ENCODE measurements around the gene THADA.
"Not testable (repeated sequence)": the region's sequence is repeated elsewhere in the genome, so short reads cannot be mapped to it uniquely, and the experiment has no call there.

The THADA gene, protein sequence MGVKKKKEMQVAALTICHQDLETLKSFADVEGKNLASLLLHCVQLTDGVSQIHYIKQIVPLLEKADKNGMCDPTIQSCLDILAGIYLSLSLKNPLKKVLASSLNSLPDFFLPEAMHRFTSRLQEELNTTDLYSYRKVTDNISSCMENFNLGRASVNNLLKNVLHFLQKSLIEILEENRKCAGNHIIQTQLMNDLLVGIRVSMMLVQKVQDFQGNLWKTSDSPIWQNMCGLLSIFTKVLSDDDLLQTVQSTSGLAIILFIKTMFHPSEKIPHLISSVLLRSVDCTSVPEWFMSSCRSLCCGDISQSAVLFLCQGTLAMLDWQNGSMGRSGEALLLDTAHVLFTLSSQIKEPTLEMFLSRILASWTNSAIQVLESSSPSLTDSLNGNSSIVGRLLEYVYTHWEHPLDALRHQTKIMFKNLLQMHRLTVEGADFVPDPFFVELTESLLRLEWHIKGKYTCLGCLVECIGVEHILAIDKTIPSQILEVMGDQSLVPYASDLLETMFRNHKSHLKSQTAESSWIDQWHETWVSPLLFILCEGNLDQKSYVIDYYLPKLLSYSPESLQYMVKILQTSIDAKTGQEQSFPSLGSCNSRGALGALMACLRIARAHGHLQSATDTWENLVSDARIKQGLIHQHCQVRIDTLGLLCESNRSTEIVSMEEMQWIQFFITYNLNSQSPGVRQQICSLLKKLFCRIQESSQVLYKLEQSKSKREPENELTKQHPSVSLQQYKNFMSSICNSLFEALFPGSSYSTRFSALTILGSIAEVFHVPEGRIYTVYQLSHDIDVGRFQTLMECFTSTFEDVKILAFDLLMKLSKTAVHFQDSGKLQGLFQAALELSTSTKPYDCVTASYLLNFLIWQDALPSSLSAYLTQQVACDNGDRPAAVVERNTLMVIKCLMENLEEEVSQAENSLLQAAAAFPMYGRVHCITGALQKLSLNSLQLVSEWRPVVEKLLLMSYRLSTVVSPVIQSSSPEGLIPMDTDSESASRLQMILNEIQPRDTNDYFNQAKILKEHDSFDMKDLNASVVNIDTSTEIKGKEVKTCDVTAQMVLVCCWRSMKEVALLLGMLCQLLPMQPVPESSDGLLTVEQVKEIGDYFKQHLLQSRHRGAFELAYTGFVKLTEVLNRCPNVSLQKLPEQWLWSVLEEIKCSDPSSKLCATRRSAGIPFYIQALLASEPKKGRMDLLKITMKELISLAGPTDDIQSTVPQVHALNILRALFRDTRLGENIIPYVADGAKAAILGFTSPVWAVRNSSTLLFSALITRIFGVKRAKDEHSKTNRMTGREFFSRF (N-terminal part only)

DNA sequence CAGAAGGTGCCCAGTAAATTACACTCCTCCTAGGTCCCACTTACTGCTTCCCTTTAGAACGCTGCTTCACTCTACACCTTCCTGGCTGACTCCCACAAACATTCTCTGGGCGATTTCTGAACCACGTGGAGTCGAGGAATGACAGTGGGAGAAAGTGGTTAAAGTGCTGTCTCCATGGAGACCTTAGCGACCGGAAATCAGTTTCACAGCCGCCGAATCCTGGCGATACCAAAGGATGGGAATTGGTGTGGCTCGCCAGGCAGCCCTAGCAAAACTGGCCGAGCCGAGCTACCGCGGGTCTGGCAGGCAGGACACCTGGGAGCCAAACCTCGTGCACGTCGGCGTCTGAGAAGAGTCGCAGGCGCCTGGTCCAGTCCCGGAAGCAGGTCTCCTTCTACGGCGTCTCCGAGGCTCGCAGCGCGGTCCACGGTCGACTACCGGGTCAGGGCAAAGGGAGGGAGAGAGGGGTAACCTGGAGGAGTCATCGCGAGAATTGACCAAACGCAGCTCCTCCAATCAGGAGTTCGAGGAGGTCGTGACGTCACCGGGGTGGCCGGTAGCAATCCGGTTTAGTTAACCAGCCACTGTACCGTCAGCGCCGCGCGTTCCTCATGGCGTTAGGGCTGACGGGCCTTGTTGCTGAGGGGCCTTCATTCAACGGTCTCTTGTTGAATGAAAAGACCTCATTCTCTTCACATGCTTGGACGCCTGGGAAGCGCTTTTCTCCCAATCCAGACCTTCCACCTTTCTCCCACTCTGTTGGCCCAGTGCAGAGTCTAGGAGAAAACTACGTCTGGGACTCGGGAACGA, at the start of gene THADA:
Gene THADA, minus strand, starts transcription at position 436 of the 810 bp plus-strand sequence. CDS start 3,646 bp downstream, outside the sequence.
- peak; percentile 94 for DNase-seq

DNA sequence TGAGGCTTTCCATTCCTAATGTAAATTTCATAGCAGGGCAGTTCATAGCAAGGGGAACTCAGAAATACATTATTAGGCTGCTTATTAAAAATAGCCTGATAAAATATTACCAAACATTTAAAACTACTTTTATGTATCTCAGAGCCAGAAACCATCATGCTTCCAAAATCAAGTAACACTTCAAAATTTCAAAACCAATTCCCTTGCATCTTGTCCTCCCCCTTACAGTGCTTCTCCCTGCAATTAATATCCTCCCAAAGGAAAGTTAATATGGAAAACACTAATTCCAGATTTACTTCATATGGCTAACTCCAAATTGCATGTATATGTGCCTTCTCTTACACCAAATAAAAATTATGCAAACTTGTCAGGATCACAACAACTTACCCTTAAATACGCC, 47.8 kb upstream of the THADA start:
- no peak for DNase-seq

DNA sequence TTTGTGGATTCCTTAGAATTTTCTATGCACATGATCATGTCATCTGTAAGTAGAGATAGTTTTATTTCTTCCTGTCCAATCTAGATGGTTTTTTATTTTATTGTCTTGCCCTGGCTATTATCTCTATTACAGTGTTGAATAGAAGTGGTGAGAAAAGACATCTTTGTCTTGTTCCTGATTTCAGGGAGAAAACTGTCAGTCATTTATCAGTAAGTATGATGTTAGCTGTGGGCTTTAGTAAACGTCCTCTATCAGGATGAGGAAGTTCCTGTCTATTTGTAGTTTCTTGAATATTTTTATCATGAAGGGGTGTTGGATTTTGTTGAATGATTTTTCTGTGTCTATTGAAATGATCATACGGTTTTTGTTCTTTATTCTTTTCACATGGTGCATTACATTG, 46.5 kb upstream of the THADA start:
- DNase-seq = no peak

DNA sequence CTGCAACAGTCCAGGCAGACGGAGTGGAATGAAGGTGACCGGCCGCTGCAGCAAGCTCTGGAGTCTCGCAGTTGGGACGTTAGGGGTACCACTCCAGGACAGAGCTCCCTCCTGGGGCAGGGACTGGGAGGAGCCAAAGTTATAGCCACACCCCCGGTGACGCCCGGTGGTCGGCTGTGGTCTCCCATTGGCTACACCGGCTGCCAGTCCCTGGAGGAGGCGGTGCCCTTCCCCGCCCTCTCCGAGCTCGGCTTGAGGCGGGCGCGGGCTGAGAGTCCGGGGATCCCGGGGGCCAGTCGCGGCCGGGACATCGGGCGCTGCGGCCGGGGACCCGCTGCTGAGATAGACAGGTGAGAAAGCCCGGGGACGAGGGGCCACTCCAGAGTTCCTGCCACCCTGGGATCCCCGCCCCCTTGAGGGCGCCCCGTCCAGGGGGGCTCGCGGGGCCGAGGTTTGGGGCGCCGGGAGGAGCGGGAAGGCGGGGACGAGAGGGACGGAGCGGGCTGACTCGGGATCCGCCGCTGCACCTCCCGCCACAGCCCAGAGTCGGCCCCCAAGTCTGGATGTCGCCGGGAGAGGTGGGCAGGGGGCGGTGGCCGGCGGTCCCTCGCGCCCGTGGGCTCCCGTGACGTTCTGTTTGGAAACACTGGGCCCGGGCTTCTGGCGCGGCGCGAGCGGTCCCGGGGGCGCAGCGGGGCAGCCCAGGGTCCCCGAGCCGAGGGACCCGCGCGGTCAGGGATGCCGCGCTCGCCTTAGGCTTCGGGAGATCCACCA, 41.4 kb upstream of the THADA start, which contains the start of gene PLEKHH2:
Gene PLEKHH2, plus strand, starts transcription at position 231 of the 774 bp plus-strand sequence. CDS start 7,414 bp downstream, outside the sequence.
- peak; percentile 37 for DNase-seq

DNA sequence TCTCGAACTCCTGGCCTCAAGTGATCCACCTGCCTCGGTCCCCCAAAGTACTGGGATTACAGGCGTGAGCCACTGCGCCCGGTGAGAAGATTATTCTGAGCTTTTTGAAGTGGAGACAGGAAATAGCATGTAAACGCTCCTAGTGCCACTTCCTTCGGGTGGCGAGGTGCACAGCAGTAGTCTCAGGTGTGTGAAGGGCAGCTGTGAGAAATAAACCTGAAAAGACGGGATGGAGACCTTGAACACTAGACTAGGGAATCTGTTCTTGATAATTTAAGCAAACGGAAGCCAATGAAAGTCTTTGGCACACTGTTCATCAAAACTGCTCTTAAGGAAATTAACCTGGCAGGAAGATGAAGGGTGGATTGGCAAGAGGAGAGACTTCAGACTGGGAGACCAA, 40.8 kb upstream of the THADA start:
- no peak for DNase-seq

DNA sequence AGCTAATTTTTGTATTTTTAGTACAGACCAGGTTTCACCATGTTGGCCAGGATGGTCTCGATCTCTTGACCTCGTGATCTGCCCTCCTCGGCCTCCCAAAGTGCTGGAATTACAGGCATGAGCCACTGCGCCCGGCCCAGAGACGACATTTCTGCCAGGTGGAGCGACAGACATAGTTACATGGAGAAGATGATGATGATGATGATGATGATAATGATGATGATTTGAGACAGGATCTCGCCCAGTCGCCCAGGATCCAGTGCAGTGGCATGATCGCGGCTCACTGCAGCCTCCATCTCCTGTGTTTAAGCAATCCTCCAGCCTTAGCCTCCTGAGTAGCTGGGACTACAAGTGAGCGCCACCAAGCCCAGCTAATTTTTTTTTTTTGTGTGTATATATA, 40.3 kb upstream of the THADA start:
- not testable (repeated sequence) for DNase-seq

DNA sequence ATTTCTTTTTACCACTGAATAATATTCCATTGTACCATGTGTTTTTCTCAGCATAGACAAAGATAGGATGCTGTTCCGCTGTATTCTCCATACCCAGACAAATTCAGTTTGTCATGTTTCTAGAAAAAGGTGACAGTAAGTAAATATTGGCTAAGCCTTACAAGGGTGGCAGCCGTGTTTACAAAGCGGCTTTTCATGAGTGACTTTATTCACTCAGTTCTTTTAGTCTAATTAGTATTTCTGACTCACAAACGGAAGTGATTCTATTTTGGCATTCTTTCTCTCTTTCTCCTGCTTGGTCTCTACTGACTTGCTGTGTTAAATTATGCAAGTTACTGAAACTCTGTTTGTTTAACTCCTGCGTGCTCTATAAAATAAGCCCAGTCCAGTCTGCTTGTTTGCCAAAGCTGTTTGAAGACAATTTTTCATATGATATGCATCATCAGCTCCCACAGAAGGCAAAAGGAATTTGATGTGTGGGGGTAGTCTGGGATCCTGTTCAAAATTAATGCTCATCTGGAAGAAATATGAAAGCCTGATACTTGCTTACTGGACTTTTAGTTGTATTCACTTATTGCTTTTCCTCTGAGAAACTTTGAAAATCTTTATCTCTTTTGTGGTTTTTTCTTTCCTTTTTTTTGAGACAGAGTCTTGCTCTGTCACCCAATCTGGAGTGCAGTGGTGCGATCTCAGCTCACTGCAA, 38.9 kb upstream of the THADA start:
- DNase-seq = peak; percentile 62

DNA sequence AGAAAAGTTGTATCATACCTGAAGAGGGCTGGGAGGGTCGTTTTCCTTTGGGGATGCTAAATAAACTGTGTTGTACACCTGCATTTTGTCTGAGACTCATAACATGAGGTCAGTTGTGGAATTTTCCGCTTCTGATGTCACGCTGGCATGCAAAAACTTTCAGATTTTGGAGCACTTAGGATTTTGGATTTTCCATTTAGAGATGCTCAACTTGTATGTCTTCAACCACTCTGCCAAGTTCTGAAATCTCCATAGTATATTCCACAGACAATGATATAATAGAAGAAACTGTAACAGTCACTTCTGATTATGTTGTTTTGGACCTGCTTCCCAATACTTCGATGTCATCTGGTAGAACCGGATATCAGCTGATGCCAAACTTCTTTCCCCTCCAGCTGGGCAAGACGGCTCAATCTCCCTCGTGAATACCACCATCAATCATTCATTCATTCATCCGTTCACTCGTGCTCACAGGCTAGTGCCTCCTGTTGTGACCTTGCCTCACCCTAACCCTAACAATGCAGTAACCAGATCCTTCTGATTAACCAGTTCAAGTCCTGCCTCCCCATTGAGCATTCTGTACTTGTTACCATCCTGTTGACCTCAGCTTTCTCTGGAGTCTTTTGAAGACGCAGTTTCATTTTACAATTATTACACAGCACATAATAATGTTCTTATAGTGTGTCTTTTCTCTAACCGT, 35.9 kb upstream of the THADA start:
- no peak for DNase-seq

DNA sequence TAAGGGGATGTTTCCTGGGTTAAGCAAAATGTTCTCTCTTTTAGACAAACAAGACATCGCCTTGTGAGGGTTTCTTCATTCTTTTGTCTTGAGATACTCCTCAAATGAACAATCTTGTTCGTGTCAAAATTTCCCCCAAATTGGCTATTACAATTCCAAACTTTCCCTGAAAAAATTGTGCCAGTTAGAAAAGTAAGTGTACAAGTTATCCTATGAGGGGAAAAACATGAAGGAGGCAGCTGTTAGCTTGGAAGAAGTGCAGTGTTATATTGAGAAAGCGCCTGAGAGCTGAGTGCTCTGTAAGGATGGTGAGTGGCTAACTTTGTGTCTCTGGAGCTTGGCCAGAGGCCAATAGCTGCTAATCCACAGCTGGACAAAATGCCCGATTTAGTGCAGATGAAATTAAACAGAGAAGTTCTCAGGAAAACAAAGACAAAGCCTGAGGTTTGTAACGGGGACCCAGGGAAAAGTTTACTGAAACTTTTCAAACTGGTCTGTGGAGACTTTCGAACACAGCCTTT, 27.2 kb upstream of the THADA start:
- no peak for DNase-seq

DNA sequence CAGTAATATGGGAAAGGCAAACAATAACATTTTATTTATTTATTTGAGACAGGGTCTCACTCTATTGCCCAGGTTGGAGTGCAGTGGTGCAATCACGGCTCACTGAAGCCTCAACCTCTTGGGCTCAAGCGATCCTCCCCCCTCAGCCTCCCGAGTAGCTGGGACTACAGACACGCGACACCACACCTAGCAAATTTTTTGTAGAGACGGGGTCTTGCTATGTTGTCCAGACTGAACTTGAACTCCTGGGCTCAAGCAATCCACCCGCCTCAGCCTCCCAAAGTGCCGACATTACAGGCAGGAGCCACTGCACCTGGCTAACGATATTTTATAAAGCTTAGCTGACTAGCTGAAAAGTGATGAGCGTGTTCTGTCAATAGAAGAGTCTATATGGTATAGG, 23.7 kb upstream of the THADA start:
- no peak for DNase-seq

DNA sequence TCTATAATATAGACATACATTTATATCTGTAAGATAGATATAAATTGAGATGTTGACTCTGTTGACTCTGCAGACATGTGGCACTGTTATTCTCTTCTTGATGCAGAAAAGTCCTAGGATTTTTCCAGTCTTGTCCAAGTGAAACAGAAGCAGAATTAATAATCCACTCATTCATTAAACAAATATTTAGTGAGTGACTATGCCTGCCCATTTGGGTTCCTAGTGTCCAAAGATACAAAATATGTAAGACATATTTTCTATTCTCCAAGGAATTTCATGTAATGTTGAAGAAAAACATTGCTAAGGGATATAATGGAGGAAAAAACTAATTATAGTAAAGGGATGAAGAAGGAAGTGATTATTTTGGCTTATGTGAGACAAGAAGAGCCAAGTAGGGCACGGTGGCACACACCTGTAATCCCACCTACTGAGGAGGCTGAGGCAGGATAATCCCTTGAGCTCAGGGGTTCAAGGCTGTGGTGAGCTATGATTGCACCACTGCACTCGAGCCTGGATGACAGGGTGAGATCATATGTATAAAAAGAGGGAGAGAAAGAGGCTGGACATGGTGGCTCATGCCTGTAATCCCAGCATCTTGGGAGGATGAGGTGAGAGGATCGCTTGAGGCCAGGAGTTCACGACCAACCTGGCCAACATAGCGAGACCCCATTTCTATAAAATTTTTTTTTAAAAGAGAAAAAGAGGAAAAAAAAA, 21.3 kb upstream of the THADA start:
- no peak for DNase-seq

DNA sequence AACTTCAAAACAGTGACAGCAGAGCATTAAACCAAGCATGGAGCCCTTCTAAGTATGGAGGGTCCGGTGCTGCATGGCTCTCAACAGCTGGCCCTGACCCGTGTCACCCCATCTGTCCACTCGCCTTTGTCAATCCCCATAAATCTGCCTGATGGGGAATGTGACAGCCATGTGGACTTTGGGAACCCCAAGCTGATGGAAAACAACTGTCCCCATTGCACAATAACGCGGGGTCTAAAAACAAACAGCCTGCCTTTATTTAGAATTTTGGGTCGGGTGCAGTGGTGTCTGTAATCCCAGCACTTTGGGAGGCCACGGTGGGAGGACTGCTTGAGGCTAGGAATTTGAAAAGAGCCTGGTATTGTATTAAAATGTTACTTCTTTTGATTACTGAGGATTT, 17.1 kb upstream of the THADA start:
- no peak for DNase-seq

DNA sequence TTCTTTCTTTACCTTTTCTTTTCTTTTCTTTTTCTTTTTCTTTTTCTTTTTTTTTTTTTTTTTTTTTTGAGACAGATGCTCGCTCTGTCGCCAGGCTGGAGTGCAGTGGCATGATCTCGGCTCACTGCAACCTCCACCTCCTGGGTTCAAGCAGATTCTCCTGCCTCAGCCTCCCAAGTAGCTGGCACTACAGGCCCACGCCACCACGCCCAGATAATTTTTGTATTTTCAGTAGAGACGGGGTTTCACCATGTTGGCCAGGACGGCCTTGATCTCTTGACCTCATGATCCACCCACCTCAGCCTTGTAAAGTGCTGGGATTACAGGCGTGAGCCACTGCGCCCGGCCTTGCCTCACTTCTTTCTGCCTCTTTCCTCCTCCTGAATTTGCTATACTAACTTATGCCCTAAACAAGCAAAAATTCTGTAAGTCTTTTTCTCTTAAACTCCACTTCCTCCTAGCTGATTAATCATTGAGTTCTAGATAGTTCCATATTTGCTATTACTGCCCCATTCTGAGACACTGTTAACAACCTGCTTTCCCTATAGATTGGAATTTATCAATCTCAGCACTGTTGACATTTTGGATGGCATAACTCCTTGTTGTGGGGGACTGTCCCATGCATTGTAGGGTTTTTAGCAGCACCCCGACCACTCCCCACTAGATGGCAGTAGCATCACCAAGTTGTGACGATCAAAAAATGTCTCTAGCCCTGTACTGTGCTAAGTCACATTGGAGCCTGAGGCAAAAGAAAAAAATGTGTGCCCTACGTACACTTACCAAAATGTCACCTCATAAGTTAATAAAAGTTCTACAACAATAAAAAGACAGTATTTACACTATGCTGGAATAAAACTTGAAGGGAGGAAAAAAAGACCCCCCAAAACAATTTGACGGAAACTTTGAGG, 16.4 kb upstream of the THADA start:
- DNase-seq = peak; percentile 22

DNA sequence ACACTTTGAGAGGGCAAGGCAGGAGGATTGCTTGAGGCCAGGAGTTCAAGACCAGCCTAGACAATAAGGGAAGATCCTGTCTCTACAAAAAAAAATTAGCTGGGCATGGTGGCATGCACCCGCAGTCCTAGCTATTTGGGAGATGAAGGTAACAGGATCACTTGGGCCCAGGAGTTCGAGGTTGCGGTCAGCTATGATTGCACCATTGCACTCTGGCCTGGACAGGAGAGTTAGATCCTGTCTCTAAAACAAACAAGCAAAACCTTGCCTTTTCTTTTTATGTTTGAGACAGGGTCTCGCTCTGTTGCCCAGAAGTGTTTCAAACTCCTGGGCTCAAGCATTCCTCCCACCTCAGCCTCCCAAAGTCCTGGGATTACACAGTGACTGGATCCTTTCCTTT, 14.5 kb upstream of the THADA start:
- no peak for DNase-seq

DNA sequence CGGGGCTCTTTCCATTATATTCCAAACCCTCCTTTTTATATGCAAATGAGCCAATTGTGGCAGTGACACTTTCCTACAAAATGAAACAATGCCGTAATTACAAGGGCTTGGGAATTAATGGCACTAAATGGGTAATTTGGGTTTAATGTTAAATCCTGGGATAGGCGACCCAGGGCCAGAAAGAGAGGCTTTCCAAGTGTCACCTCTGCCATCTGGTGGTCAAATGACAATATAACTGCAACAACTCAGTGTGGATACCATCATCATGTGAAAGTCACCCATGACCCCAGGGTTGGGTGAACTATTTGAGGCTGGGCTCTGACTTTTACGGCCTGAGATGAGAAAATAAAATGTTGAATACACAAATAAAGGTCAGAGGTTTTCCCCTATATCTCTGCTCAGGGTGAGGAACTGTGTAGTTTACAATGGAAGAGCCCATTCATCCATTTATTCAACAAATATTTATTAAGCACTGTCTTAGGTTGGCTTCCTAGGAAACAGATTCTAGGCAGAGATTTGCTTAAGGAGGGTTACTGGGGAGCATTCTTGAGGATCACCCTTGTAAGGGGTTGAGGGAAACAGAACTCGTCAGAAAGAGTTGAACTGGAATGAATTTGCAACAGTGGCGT, 13.6 kb upstream of the THADA start:
- DNase-seq = peak; percentile 1

DNA sequence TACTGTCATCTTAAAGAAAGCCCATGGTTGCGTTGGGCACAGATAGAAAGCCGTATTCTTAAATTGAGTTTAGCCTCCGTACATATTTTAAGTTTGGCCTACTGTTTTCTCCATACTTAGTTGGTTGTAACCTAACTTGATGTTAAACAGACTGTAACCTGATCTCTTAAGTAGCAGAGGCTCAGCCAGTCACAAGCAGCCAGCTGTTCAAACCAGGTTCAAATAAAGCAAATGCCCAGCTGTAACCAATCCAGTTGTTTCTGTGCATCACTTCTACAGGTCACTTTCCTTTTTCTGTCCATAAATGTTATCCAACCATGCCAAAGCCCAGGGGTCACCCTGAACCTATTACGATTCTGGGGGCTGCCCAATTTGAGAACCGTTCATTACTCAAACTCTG, 10.0 kb upstream of the THADA start:
- DNase-seq = no peak

DNA sequence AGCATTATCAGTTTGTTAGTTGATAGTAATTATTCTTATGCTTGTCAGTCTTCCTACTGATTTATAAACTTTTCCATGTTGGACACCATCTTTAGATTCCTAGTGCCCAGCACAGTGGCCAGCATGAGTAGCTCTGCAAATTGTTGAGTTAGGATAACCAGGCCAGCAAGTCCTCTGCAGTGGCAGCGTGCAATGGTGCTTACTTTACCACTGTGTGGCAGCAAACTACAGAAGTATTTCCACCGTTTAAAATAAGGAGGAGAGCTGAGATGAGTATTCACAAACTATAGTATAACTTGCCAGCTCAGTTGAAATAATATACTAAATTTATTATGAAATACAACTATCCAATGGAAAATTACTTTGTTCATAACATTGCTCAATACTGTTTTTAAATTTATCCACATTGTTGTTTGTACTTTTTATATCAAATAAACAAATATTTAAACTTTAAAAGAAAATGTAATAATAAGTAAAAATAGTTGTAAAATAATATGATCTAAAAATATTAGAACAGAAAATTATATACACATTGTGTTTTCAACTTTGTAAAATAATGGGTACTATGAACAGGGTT, 9.3 kb upstream of the THADA start:
- peak; percentile 3 for DNase-seq

Measured in NCI-H446 treated with DMSO at 0.1 percent for 48 hours (cell line).